ENCODE results near the gene EPN1. TPM values are rescaled to one million over a fixed set of nuclear protein-coding genes. Genes with fewer than 3 reads are reported as not detected.

The EPN1 gene
- total and polyA plus RNA-seq, 2 of the 13 experiments (the other 11 are each of a cell fraction or from before 2014, with no cell fraction given): 28.9 to 31.7 TPM

DNA sequence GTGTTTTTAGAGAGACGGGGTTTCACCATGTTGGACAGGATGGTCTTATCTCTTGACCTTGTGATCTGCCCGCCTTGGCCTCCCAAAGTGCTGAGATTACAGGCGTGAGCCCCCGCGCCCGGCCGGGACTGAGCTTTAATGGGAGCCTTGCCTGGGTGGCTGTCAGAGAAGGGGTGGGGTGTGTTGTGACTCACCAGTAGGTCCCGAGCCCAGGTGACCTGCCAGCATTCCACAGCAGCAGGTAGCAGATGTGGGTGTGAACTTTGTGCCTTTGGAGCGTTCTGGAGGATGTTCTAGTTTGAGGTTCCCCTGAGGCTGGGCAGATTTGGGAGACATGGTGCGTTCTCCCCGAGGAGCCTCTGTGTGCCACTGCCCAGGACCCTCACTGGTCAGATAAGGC is 7.1 kb upstream of the EPN1 start (continued):
- TF ChIP-seq, protein P1, sequence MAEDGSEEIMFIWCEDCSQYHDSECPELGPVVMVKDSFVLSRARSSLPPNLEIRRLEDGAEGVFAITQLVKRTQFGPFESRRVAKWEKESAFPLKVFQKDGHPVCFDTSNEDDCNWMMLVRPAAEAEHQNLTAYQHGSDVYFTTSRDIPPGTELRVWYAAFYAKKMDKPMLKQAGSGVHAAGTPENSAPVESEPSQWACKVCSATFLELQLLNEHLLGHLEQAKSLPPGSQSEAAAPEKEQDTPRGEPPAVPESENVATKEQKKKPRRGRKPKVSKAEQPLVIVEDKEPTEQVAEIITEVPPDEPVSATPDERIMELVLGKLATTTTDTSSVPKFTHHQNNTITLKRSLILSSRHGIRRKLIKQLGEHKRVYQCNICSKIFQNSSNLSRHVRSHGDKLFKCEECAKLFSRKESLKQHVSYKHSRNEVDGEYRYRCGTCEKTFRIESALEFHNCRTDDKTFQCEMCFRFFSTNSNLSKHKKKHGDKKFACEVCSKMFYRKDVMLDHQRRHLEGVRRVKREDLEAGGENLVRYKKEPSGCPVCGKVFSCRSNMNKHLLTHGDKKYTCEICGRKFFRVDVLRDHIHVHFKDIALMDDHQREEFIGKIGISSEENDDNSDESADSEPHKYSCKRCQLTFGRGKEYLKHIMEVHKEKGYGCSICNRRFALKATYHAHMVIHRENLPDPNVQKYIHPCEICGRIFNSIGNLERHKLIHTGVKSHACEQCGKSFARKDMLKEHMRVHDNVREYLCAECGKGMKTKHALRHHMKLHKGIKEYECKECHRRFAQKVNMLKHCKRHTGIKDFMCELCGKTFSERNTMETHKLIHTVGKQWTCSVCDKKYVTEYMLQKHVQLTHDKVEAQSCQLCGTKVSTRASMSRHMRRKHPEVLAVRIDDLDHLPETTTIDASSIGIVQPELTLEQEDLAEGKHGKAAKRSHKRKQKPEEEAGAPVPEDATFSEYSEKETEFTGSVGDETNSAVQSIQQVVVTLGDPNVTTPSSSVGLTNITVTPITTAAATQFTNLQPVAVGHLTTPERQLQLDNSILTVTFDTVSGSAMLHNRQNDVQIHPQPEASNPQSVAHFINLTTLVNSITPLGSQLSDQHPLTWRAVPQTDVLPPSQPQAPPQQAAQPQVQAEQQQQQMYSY (CRISPR knock-in tag; IDR thresholded peaks at IDR 0.05): no peak
- TF ChIP-seq POLR2A (IDR thresholded peaks at IDR 0.05; ENCODE audit: insufficient read depth in 1 of 2, low read depth in 2 of 2, low read length in 2 of 2) (0 out of 4 replicates have a peak, but pooled peaks of 1 of the 2 experiments have one; percentile 0), SIX4 (CRISPR knock-in tag; IDR thresholded peaks at IDR 0.05) (no peak), GFI1 (CRISPR knock-in tag; IDR thresholded peaks at IDR 0.05; ENCODE audit: borderline replicate concordance) (no peak), BRCA1 (CRISPR knock-in tag; IDR thresholded peaks at IDR 0.05) (no peak)

DNA sequence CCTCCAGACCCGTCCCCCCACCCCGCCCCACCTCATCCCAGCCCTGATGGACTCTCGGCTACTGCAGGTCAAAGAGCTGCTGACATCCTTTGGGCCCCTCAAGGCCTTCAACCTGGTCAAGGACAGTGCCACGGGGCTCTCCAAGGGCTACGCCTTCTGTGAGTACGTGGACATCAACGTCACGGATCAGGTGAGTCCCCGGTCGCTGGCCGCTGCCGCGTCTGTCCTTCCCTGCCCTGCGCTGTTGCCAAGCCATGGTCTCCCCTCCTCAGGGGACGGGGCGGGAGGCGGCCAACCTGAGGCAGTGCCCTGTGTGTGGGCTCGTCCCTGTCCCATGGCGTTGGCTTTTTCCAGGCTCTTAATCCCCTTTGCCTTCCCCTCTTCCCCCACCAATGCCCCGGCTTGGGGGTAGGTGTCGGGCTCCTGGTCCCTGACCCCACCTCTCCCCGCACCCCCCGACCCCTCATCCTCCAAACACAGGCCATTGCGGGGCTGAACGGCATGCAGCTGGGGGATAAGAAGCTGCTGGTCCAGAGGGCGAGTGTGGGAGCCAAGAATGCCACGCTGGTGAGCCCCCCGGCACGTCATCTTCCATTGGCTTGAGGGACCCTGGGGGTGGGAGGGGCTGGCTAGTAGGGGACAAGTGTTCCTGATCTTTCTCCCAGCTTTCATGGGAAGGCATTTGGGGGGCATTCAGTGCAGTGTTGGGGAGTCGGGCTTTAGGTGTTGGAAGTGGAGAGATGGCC is 6.2 kb upstream of the EPN1 start:
- CTCF ChIA-PET (ENCODE audit: low intra/inter-chr PET ratio, low total read pairs): no interaction called here
- TF ChIP-seq ZNF563 (CRISPR knock-in tag; IDR thresholded peaks at IDR 0.05) (no peak), AGO2 (optimal IDR thresholded peaks at IDR 0.05; ENCODE audit: low read depth, low read length) (peak; percentile 61), ZFP62 (CRISPR knock-in tag; IDR thresholded peaks at IDR 0.05) (no peak)
- no TSS peak for BruUV-seq (replicated peaks)

More for the DNA sequence above, 6.2 kb upstream of the EPN1 start:
- H3K9ac ChIP-seq (ENCODE audit: insufficient read depth, low read depth, low read length): no peak overlapping the region
- no peaks in the 10 kb centered on the region for H3K27me3 ChIP-seq (ENCODE audit: control insufficient read depth in 1 of 2, insufficient read depth in 2 of 2, low read length in 2 of 2)
- peaks cover 18% of the 10 kb centered on the region for H3K4me1 ChIP-seq (ENCODE audit: insufficient read depth, low read length)
- no peaks in the 10 kb centered on the region for H3K9me3 ChIP-seq (ENCODE audit: low read length)
- no peak overlapping the region for H3K27ac ChIP-seq (ENCODE audit: extremely low read length, insufficient read depth, low read length)
- no peak overlapping the region for H2AFZ ChIP-seq (ENCODE audit: low read length)
- ATAC-seq (no peak), FAIRE-seq (no peak), DNase-seq (ENCODE audit: low spot score) (no peak)
- in situ Hi-C loops (cut with HindIII; ENCODE audit: extremely low pct_ligation_motif_present, low pct_unique_long_range_greater_than_20kb): no loop called here
- peaks cover 54% of the 10 kb centered on the region for H3K79me2 ChIP-seq (ENCODE audit: insufficient read depth, low read length)
- intact Hi-C loops (cut with micrococcal nuclease; ENCODE audit: unreplicated experiment): no loop called here
- POLR2A ChIA-PET: interaction anchor here (0.9 to 1.0 kb wide), 2 partner anchors 14 kb away, joined by 4 to 5 read pairs; partner anchors contain the start of gene U2AF2
- WGBS (ENCODE audit: low lambda C conversion rate): 93% methylated on average over 18 of the region's 30 CpGs
- no peak overlapping the region for H3K4me3 ChIP-seq (replicated peaks in 1 of 3; ENCODE audit: insufficient read depth in 1 of 3, low read depth in 2 of 3, low read length in 3 of 3)
- peaks cover 48 to 74% of the 10 kb centered on the region in 2 experiments for H3K36me3 ChIP-seq (replicated peaks in 1 of 2; ENCODE audit: control insufficient read depth in 1 of 2, insufficient read depth in 2 of 2, low read length in 2 of 2)
- H3K4me2 ChIP-seq (ENCODE audit: low read depth, low read length): no peak overlapping the region
- peaks cover 59% of the 10 kb centered on the region for H4K20me1 ChIP-seq (ENCODE audit: insufficient read depth, low read length)
